Upper lobe of left lung (tissue), 6 donors: ENCODE results near the gene OR4F6. TPM values are rescaled to one million over a fixed set of nuclear protein-coding genes. Genes with fewer than 3 reads are reported as not detected.

Source experiments
- ATAC-seq, 2 donors: fragments of 200-7000 bp; cut with Tn5 transposase; one replicate each; pipeline ENCODE4 v1.9.1; 2022; ENCODE audit warnings: mild to moderate bottlenecking in 2 of 2, moderate library complexity in 2 of 2; ENCODE audit not compliant: low FRiP score in 2 of 2
- DNase-seq, 2 donors: peaks; one replicate each; pipeline ENCODE4 v3.0.0-alpha.2; 2019 to 2020
- H3K27ac ChIP-seq, 4 donors: fragments of 200-600 bp; sonication (generic); one replicate each; pipeline ENCODE4 v1.5.1; 2016 to 2019
- H3K27me3 ChIP-seq, 4 donors: fragments of 200-600 bp; sonication (generic); one replicate each; pipeline ENCODE4 v1.5.1; 2017 to 2019
- H3K36me3 ChIP-seq, 4 donors: fragments of 200-600 bp; sonication (generic); one replicate each; pipeline ENCODE4 v1.5.1; 2016 to 2019
- H3K4me1 ChIP-seq, 4 donors: fragments of 200-600 bp; sonication (generic); one replicate each; pipeline ENCODE4 v1.5.1; 2018 to 2019
- H3K4me3 ChIP-seq, 4 donors: fragments of 200-600 bp; sonication (generic); one replicate each; pipeline ENCODE4 v1.5.1; 2017 to 2019; ENCODE audit warnings: mild to moderate bottlenecking in 2 of 4, moderate library complexity in 1 of 4
- H3K9me3 ChIP-seq, 4 donors: fragments of 200-600 bp; sonication (generic); one replicate each; pipeline ENCODE4 v1.5.1; 2018 to 2019
- EP300 ChIP-seq, 4 donors: sonication (generic); formaldehyde crosslinking; IDR thresholded peaks; one replicate each; pipeline ENCODE4 v1.5.1; 2017; ENCODE audit warnings: antibody characterized with exemption in 4 of 4, control low read depth in 2 of 4
- POLR2A ChIP-seq, 4 donors: fragments of 450-650 bp; IDR thresholded peaks; one replicate each; pipeline ENCODE4 v1.5.1; 2016 to 2017; ENCODE audit warnings: antibody characterized with exemption in 4 of 4, mild to moderate bottlenecking in 2 of 4
- POLR2AphosphoS5 ChIP-seq, 2 donors: sonication (generic); formaldehyde crosslinking; IDR thresholded peaks; one replicate each; pipeline ENCODE4 v1.5.1; 2017; ENCODE audit warnings: antibody characterized with exemption in 2 of 2
- WGBS, 2 donors: methylation state at CpG; one replicate each; pipeline ENCODE4 v1.1.5; 2017 to 2018; 5-methylcytosine and 5-hydroxymethylcytosine counted together
- total RNA-seq, 6 donors: library from RNA; depleted of rRNA in 4 of 6; stranded (reverse); fragments of >200 nt in 4 of 6; gene quantifications; one replicate each; pipeline versions ENCODE4 v1.1.0 to v1.2.1, GENCODE V29; 2016 to 2021
- TF ChIP-seq, protein P1 (sequence below), 6 experiments: fragments of 450-650 bp in 4 of 6; fragments of 200-600 bp in 2 of 6; sonication (generic) in 2 of 6; IDR thresholded peaks; one replicate each; pipeline ENCODE4 v1.5.1; 2016 to 2019; ENCODE audit warnings: antibody characterized with exemption in 6 of 6
- donor health status: DM: no; HTN: no; CAD: no; lungs with moderate emphysema.
- donor health status: DM: no; HTN: yes; CAD: no; lungs with severe emphysema.

OR4F6 gene
- total RNA-seq, 6 donors from 2014 or later, result not detected

DNA sequence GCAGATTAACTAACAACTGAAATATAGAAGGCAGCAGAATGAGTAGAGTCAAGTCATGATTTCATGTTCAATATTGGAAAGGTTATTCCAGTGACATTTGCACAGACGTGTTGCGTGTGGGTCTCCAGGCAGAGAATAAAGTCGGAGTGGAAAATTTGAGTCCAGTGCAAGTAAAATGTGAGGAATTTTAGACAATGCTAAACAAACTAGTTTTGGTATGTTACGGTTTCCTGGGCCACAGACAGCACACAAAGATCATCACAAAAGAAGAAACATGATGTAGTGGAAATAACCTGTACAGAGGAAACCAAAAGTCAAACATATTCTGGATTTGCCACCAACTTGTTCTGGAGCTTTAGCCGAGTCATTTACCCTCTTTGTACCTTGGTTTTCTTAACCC, 367 bp downstream of the OR4F6 start:
- Histone ChIP-seq H3K4me1 (no peaks in the 10 kb centered on the region), H3K36me3 (no peaks in the 10 kb centered on the region), H3K4me3 (no peak overlapping the region), H3K9me3 (no peaks in the 10 kb centered on the region), H3K27me3 (no peaks in the 10 kb centered on the region), H3K27ac (no peak overlapping the region)
- no peak for ATAC-seq
- WGBS, 2 donors, result 79 to 86% methylated on average over 5 of the region's 5 CpGs
- TF ChIP-seq POLR2A (IDR thresholded peaks at IDR 0.05) (no peak), EP300 (IDR thresholded peaks at IDR 0.05) (no peak), POLR2AphosphoS5 (IDR thresholded peaks at IDR 0.05) (no peak)
- TF ChIP-seq, protein P1, sequence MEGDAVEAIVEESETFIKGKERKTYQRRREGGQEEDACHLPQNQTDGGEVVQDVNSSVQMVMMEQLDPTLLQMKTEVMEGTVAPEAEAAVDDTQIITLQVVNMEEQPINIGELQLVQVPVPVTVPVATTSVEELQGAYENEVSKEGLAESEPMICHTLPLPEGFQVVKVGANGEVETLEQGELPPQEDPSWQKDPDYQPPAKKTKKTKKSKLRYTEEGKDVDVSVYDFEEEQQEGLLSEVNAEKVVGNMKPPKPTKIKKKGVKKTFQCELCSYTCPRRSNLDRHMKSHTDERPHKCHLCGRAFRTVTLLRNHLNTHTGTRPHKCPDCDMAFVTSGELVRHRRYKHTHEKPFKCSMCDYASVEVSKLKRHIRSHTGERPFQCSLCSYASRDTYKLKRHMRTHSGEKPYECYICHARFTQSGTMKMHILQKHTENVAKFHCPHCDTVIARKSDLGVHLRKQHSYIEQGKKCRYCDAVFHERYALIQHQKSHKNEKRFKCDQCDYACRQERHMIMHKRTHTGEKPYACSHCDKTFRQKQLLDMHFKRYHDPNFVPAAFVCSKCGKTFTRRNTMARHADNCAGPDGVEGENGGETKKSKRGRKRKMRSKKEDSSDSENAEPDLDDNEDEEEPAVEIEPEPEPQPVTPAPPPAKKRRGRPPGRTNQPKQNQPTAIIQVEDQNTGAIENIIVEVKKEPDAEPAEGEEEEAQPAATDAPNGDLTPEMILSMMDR (IDR thresholded peaks at IDR 0.05), result no peak
- no peak for DNase-seq

DNA sequence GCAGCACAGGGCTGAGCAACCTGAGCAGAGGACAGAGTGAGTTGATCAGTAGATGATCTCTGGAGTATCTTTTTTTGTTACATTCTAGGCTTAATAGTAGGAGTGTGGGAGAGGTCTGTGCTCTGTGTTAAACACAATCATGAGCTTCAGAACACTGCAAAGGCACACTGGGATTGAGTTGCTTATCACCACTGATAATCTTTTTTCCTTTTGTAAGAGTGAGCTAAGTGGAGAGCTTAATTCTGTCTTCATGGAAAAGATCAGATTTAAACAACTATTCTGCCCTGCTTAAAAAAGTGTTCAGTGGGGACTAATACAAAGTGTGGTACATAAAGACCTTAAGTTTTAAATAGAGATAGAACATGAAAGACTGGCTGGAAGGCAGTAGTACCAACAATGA, 1.1 kb downstream of the OR4F6 start:
- Histone ChIP-seq H3K9me3 (no peaks in the 10 kb centered on the region), H3K27me3 (no peaks in the 10 kb centered on the region), H3K4me1 (no peaks in the 10 kb centered on the region), H3K4me3 (no peak overlapping the region), H3K27ac (no peak overlapping the region), H3K36me3 (no peaks in the 10 kb centered on the region)
- DNase-seq, result no peak
- no peak for ATAC-seq
- TF ChIP-seq POLR2AphosphoS5 (IDR thresholded peaks at IDR 0.05) (no peak), POLR2A (IDR thresholded peaks at IDR 0.05) (no peak), EP300 (IDR thresholded peaks at IDR 0.05) (no peak)
- TF ChIP-seq, protein P1 (IDR thresholded peaks at IDR 0.05), result no peak

DNA sequence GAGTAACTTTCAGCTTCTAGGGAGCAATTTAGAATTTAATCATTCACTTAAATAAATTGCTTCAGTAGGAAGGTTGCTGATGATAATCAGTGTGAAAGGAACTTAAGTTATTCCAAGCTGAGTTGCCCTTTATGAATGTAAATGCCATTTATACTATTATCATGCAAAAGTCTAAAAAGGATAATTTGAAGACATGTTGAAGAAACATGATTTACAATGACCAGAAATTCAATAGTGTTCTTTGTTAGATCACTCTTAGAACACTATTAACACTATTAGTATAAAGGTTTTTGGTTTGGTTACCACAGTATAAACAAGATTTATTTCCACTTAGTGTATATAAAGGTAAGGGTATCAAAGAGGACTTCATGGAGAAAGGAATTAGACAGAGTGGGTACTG, 1.6 kb downstream of the OR4F6 start:
- Histone ChIP-seq H3K4me1 (no peaks in the 10 kb centered on the region), H3K9me3 (no peaks in the 10 kb centered on the region), H3K4me3 (no peak overlapping the region), H3K27me3 (no peaks in the 10 kb centered on the region), H3K36me3 (no peaks in the 10 kb centered on the region), H3K27ac (no peak overlapping the region)
- no peak for ATAC-seq
- DNase-seq, result no peak
- TF ChIP-seq POLR2A (IDR thresholded peaks at IDR 0.05) (no peak), EP300 (IDR thresholded peaks at IDR 0.05) (no peak), POLR2AphosphoS5 (IDR thresholded peaks at IDR 0.05) (no peak)
- TF ChIP-seq, protein P1 (IDR thresholded peaks at IDR 0.05), result no peak

DNA sequence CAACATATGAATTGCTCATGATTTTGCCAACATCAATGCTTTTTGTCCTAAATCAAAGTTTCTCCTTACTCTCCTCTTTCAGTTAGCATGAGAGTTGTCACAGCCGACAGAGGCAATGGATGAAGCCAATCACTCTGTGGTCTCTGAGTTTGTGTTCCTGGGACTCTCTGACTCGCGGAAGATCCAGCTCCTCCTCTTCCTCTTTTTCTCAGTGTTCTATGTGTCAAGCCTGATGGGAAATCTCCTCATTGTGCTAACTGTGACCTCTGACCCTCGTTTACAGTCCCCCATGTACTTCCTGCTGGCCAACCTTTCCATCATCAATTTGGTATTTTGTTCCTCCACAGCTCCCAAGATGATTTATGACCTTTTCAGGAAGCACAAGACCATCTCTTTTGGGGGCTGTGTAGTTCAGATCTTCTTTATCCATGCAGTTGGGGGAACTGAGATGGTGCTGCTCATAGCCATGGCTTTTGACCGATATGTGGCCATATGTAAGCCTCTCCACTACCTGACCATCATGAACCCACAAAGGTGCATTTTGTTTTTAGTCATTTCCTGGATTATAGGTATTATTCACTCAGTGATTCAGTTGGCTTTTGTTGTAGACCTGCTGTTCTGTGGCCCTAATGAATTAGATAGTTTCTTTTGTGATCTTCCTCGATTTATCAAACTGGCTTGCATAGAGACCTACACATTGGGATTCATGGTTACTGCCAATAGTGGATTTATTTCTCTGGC, 2.5 kb downstream of the OR4F6 start:
- Histone ChIP-seq H3K4me3 (no peak overlapping the region), H3K27ac (no peak overlapping the region), H3K9me3 (no peaks in the 10 kb centered on the region), H3K36me3 (no peaks in the 10 kb centered on the region), H3K4me1 (no peaks in the 10 kb centered on the region), H3K27me3 (no peaks in the 10 kb centered on the region)
- ATAC-seq (no peak), DNase-seq (no peak)
- WGBS, 2 donors, result 72 to 74% methylated on average over 6 of the region's 6 CpGs
- TF ChIP-seq, protein P1 (IDR thresholded peaks at IDR 0.05), result no peak
- TF ChIP-seq EP300 (IDR thresholded peaks at IDR 0.05) (no peak), POLR2AphosphoS5 (IDR thresholded peaks at IDR 0.05) (no peak), POLR2A (IDR thresholded peaks at IDR 0.05) (no peak)

GRCh38 chr15:101807345-101807945, 4.1 kb downstream of the OR4F6 start:
- DNase-seq (no peak), ATAC-seq (no peak)
- Histone ChIP-seq H3K9me3 (no peaks in the 10 kb centered on the region), H3K36me3 (no peaks in the 10 kb centered on the region), H3K4me1 (no peaks in the 10 kb centered on the region), H3K27ac (no peak overlapping the region), H3K27me3 (no peaks in the 10 kb centered on the region), H3K4me3 (no peak overlapping the region)
- 60 to 71% methylated on average over 10 of the region's 10 CpGs for WGBS, 2 donors
- TF ChIP-seq POLR2A (IDR thresholded peaks at IDR 0.05) (no peak), POLR2AphosphoS5 (IDR thresholded peaks at IDR 0.05) (no peak), EP300 (IDR thresholded peaks at IDR 0.05) (no peak)
- TF ChIP-seq, protein P1 (IDR thresholded peaks at IDR 0.05), result no peak
